ENCODE measurements around the gene ASB2.

DNA sequence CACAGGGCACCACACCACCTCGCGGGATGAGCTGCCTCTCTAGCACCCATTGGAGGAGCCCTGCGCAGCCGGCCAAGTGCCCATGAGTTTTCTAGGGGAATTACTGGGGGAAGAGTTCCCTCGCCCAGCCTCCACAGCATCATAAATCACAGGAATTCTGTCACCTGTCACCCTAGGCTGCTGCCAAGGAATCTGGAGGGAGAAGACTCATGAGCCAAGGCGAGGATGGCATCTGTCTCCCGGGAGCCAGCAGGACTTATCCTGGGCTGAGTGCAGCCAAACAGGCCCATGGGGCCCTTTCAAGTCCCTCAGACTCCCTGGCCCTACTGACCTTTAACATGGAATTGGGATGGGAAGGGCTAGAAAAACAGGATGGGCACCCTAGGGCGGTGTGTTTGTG is 41.9 kb upstream of the ASB2 start:
- TF ChIP-seq POLR2A (IDR thresholded peaks at IDR 0.05) (no peak), CTCF (IDR thresholded peaks at IDR 0.05 in 8 of 11, conservative IDR thresholded peaks at IDR 0.05 in 3 of 11) (no peak), POLR2AphosphoS5 (IDR thresholded peaks at IDR 0.05) (no peak)
